Thyroid gland (tissue), 4 donors: ENCODE results near the gene RAB15. TPM values are rescaled to one million over a fixed set of nuclear protein-coding genes. Genes with fewer than 3 reads are reported as not detected.

Experiments used
- DNase-seq, 2 donors: peaks; one replicate each; pipeline ENCODE4 v3.0.0-alpha.2; 2019
- H3K27ac ChIP-seq, 3 donors: fragments of 200-600 bp; sonication (generic); 1 replicate in 2 of 3; 2 replicates in 1 of 3; pipeline ENCODE4 v1.5.1; 2016 to 2019; ENCODE audit warnings: mild to moderate bottlenecking in 1 of 3, moderate library complexity in 1 of 3
- H3K27me3 ChIP-seq: fragments of 200-600 bp; sonication (generic); one replicate; pipeline ENCODE4 v1.5.1; 2019
- H3K36me3 ChIP-seq, 2 donors: fragments of 200-600 bp; sonication (generic); one replicate each; pipeline ENCODE4 v1.5.1; 2016 to 2019
- H3K4me1 ChIP-seq, 2 donors: fragments of 200-600 bp; sonication (generic); one replicate each; pipeline ENCODE4 v1.5.1; 2017 to 2019
- H3K4me3 ChIP-seq, 3 donors: fragments of 200-600 bp; sonication (generic); replicated peaks in 1 of 3; 1 replicate in 2 of 3; 2 replicates in 1 of 3; pipeline ENCODE4 v1.5.1; 2016; ENCODE audit warnings: mild to moderate bottlenecking in 1 of 3
- H3K9me3 ChIP-seq: fragments of 200-600 bp; sonication (generic); one replicate; pipeline ENCODE4 v1.5.1; 2017
- POLR2A ChIP-seq, 2 donors: fragments of 450-650 bp; IDR thresholded peaks; one replicate each; pipeline ENCODE4 v1.6.1; 2017; ENCODE audit warnings: antibody characterized with exemption in 2 of 2, mild to moderate bottlenecking in 2 of 2, moderate library complexity in 1 of 2
- WGBS, 2 donors: methylation state at CpG; one replicate each; pipeline ENCODE4 v1.1.5; 2017; 5-methylcytosine and 5-hydroxymethylcytosine counted together
- intact Hi-C: fragments of 100-400 bp; cut with DNase I; formaldehyde crosslinking; loops from one replicate; pipeline ENCODE4 v1.15.1; 2023
- total RNA-seq, 4 donors: library from RNA; depleted of rRNA; stranded (reverse); fragments of >200 nt; gene quantifications; one replicate each; pipeline ENCODE4 v1.2.3, GENCODE V29; 2016
- TF ChIP-seq, protein P1 (sequence below), 6 experiments: fragments of 200-600 bp in 3 of 6; fragments of 450-650 bp in 3 of 6; sonication (generic) in 3 of 6; IDR thresholded peaks; one replicate each; pipeline ENCODE4 v1.5.1; 2016 to 2019; ENCODE audit warnings: antibody characterized with exemption in 6 of 6, mild to moderate bottlenecking in 2 of 6, inconsistent platforms in 1 of 6, moderate library complexity in 1 of 6

The RAB15 gene
- total RNA-seq, 4 donors from 2014 or later = 6.0 to 12.7 (median 6.3) TPM

DNA sequence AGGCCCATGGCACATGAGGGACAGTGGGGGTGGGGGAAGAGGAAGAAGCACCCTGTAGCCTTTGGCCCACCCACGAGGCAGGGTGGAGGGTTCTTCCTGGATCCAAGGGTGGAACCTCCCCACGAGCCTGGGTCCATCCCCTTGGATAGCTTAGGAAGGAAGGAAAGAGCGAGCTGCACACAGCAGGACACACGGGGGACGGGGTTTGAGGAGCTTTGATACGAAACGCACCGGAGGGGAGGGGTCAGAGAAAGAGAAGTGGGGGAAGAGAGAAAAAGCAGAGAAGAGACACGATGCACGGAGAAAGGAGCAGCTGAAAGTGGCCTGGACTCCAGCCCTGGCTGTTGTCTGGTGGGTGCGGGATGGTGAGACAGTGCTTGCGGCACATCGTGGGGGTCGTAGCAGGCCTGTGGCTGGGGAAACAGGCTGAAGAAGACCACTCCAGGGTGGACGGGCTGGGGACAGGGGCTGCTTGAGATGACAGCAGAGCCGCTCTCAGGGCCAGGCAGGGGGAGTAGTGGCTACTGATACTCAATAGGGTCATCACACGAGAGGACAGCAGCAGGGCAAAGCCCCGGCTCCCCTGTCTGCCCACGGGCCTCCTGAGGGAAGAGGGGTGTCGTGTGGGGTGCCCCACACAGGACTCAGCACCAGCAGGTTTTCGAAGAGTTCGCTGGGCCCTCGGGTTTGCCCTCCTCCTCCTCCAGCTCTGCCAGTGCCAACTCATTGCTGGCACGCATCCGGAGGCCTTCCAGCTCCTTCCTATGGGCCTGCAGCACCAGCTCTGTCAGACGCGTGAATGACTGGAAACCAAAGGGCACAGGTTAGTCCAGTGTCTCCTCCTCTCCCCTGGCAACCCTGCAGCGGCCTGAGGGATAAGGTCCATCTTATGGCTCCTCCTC lies 24.2 kb downstream of the RAB15 start:
- Histone ChIP-seq H3K9me3 (no peaks in the 10 kb centered on the region), H3K27ac (no peak overlapping the region), H3K4me1 (no peaks in the 10 kb centered on the region), H3K27me3 (no peaks in the 10 kb centered on the region), H3K36me3 (no peaks in the 10 kb centered on the region), H3K4me3 (no peak overlapping the region)
- no peak for DNase-seq
- intact Hi-C loops = no loop called here
- 89 to 92% methylated on average over 28 of the region's 28 CpGs for WGBS, 2 donors
- TF ChIP-seq POLR2A (IDR thresholded peaks at IDR 0.05) = no peak
- TF ChIP-seq, protein P1, sequence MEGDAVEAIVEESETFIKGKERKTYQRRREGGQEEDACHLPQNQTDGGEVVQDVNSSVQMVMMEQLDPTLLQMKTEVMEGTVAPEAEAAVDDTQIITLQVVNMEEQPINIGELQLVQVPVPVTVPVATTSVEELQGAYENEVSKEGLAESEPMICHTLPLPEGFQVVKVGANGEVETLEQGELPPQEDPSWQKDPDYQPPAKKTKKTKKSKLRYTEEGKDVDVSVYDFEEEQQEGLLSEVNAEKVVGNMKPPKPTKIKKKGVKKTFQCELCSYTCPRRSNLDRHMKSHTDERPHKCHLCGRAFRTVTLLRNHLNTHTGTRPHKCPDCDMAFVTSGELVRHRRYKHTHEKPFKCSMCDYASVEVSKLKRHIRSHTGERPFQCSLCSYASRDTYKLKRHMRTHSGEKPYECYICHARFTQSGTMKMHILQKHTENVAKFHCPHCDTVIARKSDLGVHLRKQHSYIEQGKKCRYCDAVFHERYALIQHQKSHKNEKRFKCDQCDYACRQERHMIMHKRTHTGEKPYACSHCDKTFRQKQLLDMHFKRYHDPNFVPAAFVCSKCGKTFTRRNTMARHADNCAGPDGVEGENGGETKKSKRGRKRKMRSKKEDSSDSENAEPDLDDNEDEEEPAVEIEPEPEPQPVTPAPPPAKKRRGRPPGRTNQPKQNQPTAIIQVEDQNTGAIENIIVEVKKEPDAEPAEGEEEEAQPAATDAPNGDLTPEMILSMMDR (IDR thresholded peaks at IDR 0.05) = no peak

DNA sequence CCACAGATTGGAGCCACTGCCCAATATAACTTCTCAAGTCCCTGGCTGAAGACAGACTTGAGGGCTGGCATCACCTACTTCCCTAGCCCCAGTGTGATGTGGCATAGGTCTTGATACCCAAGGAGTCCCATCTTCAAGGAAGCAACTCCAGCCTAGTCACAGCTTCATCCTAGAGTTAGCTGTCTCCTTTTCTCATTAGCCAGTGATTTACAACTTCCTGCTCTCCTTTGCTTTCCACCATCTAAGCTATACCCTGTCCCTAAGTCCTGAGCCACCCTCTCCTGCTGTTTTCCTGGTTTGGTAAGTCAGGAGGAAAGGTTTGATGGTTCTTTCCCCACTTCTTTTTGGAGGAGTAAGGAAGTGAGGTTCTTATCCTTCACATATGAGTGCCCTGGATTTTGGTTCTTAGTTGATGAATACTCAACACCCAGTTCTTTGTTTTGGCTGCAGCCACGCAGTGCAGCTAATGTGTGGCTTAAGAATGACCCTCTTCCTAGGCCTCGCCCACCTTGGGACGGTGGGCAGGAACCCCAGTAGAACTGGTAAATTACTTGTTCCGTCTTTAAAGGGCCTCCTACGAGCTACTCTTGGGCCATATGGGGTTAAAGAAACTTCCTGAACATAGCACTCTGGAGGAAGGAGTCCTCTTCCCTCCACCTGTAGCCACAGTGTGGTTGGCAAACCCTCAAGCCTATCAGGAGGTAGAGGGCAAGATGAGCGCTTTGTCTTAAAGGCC lies 25.7 kb downstream of the RAB15 start:
- H3K36me3 ChIP-seq = no peaks in the 10 kb centered on the region
- H3K9me3 ChIP-seq = no peaks in the 10 kb centered on the region
- WGBS, 2 donors = 87 to 91% methylated on average over 6 of the region's 6 CpGs
- no peak for TF ChIP-seq POLR2A (IDR thresholded peaks at IDR 0.05)
- TF ChIP-seq, protein P1 (IDR thresholded peaks at IDR 0.05) = no peak
- H3K27ac ChIP-seq = no peak overlapping the region
- no peaks in the 10 kb centered on the region for H3K4me1 ChIP-seq
- H3K4me3 ChIP-seq = no peak overlapping the region
- no peaks in the 10 kb centered on the region for H3K27me3 ChIP-seq
- intact Hi-C loops = no loop called here
- DNase-seq = no peak

DNA sequence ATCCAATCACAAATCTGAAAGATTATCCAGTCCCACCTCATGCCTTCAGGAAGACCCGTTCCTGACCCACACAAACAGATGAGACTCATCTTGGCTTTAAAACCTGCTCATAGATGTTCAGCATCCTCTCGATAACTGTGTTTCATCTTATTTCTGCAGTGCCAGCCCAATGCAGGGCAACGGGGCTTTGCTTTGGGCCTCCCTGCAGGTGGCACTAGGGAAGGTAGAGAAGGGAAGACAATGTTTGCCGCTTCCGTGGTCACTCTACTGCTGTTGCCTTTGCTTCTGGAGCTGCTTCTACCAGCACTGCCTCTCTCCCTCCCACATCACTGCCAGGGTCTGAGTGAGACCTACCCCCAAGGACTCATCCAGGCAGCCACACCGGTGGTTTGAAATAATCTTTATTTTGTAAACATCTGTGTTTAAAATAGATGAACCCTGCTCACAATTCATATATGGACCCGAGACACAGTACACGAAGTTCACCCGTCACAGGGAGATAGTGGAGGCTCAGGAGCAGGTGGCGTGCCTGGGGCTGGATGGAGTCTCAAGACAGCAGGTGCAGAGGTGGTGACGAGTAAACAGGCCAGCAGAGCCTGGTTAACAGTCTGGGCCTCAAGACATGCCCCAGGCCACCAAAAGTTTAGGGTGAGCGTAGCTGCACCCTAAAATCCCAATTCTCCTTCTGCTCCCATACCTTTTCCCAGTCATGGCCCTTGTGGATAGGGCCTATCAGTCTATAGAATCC lies 26.5 kb downstream of the RAB15 start:
- H3K36me3 ChIP-seq = no peaks in the 10 kb centered on the region
- 88 to 92% methylated on average over 12 of the region's 12 CpGs for WGBS, 2 donors
- H3K9me3 ChIP-seq = no peaks in the 10 kb centered on the region
- DNase-seq = no peak
- H3K4me3 ChIP-seq = no peak overlapping the region
- no peaks in the 10 kb centered on the region for H3K27me3 ChIP-seq
- no peak for TF ChIP-seq POLR2A (IDR thresholded peaks at IDR 0.05)
- TF ChIP-seq, protein P1 (IDR thresholded peaks at IDR 0.05) = no peak
- H3K27ac ChIP-seq = no peak overlapping the region
- H3K4me1 ChIP-seq = no peaks in the 10 kb centered on the region
- intact Hi-C loops = no loop called here

- H3K27me3 ChIP-seq = no peaks in the 10 kb centered on the region
- H3K4me1 ChIP-seq = no peaks in the 10 kb centered on the region
- TF ChIP-seq, protein P1 (IDR thresholded peaks at IDR 0.05) = no peak
- TF ChIP-seq POLR2A (IDR thresholded peaks at IDR 0.05) = no peak
- H3K4me3 ChIP-seq = no peak overlapping the region
- intact Hi-C loops = no loop called here
- H3K9me3 ChIP-seq = no peaks in the 10 kb centered on the region
- 91 to 92% methylated on average over 4 of the region's 4 CpGs for WGBS, 2 donors
- no peak overlapping the region for H3K27ac ChIP-seq
- DNase-seq = no peak
- no peaks in the 10 kb centered on the region for H3K36me3 ChIP-seq
Measured at GRCh38 chr14:64944861-64945260, 27.3 kb downstream of the RAB15 start.
